Panc1 (cell line): ENCODE results near the gene NPRL2. TPM values are rescaled to one million over a fixed set of nuclear protein-coding genes. Genes with fewer than 3 reads are reported as not detected.

Experiments
- ATAC-seq: fragments of 200-7000 bp; cut with Tn5 transposase; 2 replicates; pipeline ENCODE4 v1.9.1; 2020; ENCODE audit warnings: mild to moderate bottlenecking, moderate library complexity
- BruUV-seq: library from RNA; stranded (reverse); fragments of 400-500 nt; replicated peaks from 2 replicates; lab custom pipeline; 2021; lab: Mats Ljungman, UMichigan
- CTCF ChIA-PET: fragments of 300-600 bp; sonication (Branson Sonifier 250); formaldehyde crosslinking; loops from one replicate; lab custom pipeline; 2022; ENCODE audit warnings: antibody characterized with exemption; lab: Charles Lee
- POLR2A ChIA-PET: fragments of 300-600 bp; sonication (Branson Sonifier 250); formaldehyde crosslinking; loops from one replicate; lab custom pipeline; 2022; ENCODE audit warnings: antibody characterized with exemption; lab: Charles Lee
- DNase-seq: peaks from one replicate; pipeline ENCODE4 v3.0.0-alpha.2; 2010; ENCODE audit warnings: low read depth, low spot score
- H3K27ac ChIP-seq: 2 replicates; pipeline ENCODE4 v1.5.1; 2011; ENCODE audit warnings: mild to moderate bottlenecking, low read length, inconsistent platforms
- H3K27me3 ChIP-seq: fragments of 200-500 bp; sonication (Bioruptor generic); 2 replicates; pipeline ENCODE4 v1.6.0; 2014; ENCODE audit warnings: low read length, inconsistent platforms; ENCODE audit not compliant: control insufficient read depth, insufficient read depth
- H3K36me3 ChIP-seq: fragments of 200-500 bp; sonication (Bioruptor generic); 2 replicates; pipeline ENCODE4 v1.5.1; 2014; ENCODE audit warnings: inconsistent platforms, mild to moderate bottlenecking, low read length, moderate library complexity; ENCODE audit not compliant: control insufficient read depth, insufficient read depth
- H3K4me1 ChIP-seq: 2 replicates; pipeline ENCODE4 v1.5.1; 2011; ENCODE audit warnings: inconsistent platforms, mild to moderate bottlenecking, low read length, moderate library complexity; ENCODE audit not compliant: control insufficient read depth, insufficient read depth
- H3K4me3 ChIP-seq, 2 experiments: 2 replicates each; pipeline ENCODE4 v1.5.1; 2011 to 2012; ENCODE audit warnings: low read depth in 2 of 2, low read length in 2 of 2, mild to moderate bottlenecking in 2 of 2, inconsistent platforms in 1 of 2, moderate library complexity in 1 of 2
- H3K9me3 ChIP-seq: fragments of 200-500 bp; sonication (Bioruptor generic); 2 replicates; pipeline ENCODE4 v1.5.1; 2014; ENCODE audit warnings: low read depth, mild to moderate bottlenecking, inconsistent platforms, low read length, moderate library complexity; ENCODE audit not compliant: control insufficient read depth, insufficient read depth
- POLR2AphosphoS5 ChIP-seq: IDR thresholded peaks from 2 replicates; pipeline ENCODE4 v1.6.1; 2012; ENCODE audit warnings: mild to moderate bottlenecking, low read depth, low read length, moderate library complexity
- SIN3A ChIP-seq: IDR thresholded peaks from 2 replicates; pipeline ENCODE4 v1.6.1; 2012; ENCODE audit warnings: low read depth, mild to moderate bottlenecking, low read length, moderate library complexity, borderline replicate concordance; ENCODE audit not compliant: insufficient read depth
- TCF7L2 ChIP-seq: IDR thresholded peaks from 2 replicates; pipeline ENCODE4 v1.6.1; 2011; ENCODE audit warnings: mild to moderate bottlenecking, low read depth, low read length, inconsistent platforms
- in situ Hi-C: cut with HindIII; loops from 2 replicates; pipeline ENCODE4 v1.10.0; 2016; ENCODE audit warnings: low sequenced_read_pairs, low pct_unique_long_range_greater_than_20kb
- intact Hi-C: fragments of 100-400 bp; cut with micrococcal nuclease; formaldehyde crosslinking; loops from one replicate; pipeline ENCODE4 v1.10.0; 2022; ENCODE audit not compliant: unreplicated experiment
- total RNA-seq: library from RNA; stranded (reverse); gene quantifications from one replicate; pipeline ENCODE4 v1.2.1, GENCODE V29; 2021; ENCODE audit not compliant: unreplicated experiment
- TF ChIP-seq, protein P1 (sequence below): fragments of 450-650 bp; IDR thresholded peaks from 2 replicates; pipeline ENCODE4 v1.5.1; 2017; ENCODE audit warnings: mild to moderate bottlenecking
- TF ChIP-seq, protein P2 (sequence below), 2 experiments: IDR thresholded peaks; 2 replicates each; pipeline ENCODE4 v1.6.1; 2011 to 2012; ENCODE audit warnings: low read depth in 2 of 2, control low read depth in 1 of 2, low read length in 1 of 2, mild to moderate bottlenecking in 1 of 2, moderate library complexity in 1 of 2; ENCODE audit not compliant: insufficient read depth in 1 of 2

NPRL2 gene
- total RNA-seq, 1 experiment from 2014 or later = 14.6 TPM

DNA sequence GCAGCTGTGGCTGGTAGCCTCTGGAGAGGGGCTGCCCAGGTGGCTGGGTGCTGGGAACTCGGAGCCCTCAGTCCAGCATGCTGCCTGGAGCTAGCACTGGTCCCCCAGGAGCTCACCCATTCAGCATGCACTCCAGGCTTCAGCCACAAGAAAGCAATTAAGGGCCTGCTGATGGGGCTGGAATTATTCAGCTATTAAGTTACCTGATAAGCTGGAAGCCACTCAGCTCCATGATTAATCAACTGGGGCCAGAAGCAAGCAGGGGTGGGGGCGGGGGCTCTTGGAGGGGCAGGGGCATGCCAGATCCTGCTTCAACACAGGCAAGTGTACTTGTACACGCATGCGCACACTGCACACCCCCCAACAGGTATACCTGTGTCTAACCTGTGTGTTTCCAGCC is 30.8 kb upstream of the NPRL2 start:
- ChIA-PET CTCF (interaction anchor here (0.6 to 0.7 kb wide), 2 partner anchors 9 to 161 kb away, joined by 5 to 6 read pairs; no protein-coding TSS in a partner anchor), POLR2A (interaction anchor here (0.6 to 0.7 kb wide), 2 partner anchors 10 to 517 kb away, joined by 6 to 8 read pairs; no protein-coding TSS in a partner anchor)
- no TSS peak for BruUV-seq

DNA sequence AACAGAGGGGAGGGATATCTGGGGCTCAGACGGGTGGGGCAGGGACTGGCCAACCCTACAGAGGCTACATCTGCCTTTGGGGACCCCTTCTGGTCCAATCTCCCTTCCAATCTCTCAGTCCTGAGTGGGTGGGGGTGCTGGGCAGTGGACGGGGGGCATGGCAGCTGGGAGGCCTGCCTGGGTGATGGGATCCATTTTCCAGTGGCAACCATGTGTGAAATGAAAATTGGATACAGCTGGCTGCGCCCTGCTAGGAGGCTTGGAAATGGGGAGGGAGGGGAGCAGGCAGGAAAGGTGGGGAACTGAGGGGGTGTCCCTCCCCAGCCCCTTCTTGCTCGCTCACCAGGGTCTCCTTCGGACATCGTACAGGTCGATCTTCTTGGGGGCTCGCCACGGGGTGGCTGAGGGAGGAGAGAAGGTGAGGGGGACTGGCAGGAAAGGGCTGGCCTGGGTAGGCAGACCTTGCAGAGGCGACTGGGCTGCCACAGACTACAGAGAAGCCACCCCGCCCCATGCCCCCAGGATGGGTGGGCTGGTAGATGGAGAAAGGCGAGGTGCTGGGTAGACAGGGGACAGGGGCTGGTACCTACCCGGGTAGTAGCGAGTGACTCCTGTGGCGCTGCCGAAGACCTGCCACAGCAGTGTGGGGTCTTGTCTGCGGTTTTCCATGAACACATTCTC is 30.0 kb upstream of the NPRL2 start:
- BruUV-seq = no TSS peak
- Histone ChIP-seq H3K27me3 (no peaks in the 10 kb centered on the region), H3K4me1 (no peaks in the 10 kb centered on the region), H3K4me3 (no peak overlapping the region), H3K9me3 (no peaks in the 10 kb centered on the region), H3K27ac (no peak overlapping the region), H3K36me3 (no peaks in the 10 kb centered on the region)
- POLR2A ChIA-PET = no interaction called here
- in situ Hi-C loops = no loop called here
- CTCF ChIA-PET = no interaction called here
- intact Hi-C loops = no loop called here
- no peak for DNase-seq
- no peak for ATAC-seq
- TF ChIP-seq POLR2AphosphoS5 (no peak), SIN3A (no peak), TCF7L2 (no peak)
- TF ChIP-seq, protein P1, sequence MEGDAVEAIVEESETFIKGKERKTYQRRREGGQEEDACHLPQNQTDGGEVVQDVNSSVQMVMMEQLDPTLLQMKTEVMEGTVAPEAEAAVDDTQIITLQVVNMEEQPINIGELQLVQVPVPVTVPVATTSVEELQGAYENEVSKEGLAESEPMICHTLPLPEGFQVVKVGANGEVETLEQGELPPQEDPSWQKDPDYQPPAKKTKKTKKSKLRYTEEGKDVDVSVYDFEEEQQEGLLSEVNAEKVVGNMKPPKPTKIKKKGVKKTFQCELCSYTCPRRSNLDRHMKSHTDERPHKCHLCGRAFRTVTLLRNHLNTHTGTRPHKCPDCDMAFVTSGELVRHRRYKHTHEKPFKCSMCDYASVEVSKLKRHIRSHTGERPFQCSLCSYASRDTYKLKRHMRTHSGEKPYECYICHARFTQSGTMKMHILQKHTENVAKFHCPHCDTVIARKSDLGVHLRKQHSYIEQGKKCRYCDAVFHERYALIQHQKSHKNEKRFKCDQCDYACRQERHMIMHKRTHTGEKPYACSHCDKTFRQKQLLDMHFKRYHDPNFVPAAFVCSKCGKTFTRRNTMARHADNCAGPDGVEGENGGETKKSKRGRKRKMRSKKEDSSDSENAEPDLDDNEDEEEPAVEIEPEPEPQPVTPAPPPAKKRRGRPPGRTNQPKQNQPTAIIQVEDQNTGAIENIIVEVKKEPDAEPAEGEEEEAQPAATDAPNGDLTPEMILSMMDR = no peak
- TF ChIP-seq, protein P2, sequence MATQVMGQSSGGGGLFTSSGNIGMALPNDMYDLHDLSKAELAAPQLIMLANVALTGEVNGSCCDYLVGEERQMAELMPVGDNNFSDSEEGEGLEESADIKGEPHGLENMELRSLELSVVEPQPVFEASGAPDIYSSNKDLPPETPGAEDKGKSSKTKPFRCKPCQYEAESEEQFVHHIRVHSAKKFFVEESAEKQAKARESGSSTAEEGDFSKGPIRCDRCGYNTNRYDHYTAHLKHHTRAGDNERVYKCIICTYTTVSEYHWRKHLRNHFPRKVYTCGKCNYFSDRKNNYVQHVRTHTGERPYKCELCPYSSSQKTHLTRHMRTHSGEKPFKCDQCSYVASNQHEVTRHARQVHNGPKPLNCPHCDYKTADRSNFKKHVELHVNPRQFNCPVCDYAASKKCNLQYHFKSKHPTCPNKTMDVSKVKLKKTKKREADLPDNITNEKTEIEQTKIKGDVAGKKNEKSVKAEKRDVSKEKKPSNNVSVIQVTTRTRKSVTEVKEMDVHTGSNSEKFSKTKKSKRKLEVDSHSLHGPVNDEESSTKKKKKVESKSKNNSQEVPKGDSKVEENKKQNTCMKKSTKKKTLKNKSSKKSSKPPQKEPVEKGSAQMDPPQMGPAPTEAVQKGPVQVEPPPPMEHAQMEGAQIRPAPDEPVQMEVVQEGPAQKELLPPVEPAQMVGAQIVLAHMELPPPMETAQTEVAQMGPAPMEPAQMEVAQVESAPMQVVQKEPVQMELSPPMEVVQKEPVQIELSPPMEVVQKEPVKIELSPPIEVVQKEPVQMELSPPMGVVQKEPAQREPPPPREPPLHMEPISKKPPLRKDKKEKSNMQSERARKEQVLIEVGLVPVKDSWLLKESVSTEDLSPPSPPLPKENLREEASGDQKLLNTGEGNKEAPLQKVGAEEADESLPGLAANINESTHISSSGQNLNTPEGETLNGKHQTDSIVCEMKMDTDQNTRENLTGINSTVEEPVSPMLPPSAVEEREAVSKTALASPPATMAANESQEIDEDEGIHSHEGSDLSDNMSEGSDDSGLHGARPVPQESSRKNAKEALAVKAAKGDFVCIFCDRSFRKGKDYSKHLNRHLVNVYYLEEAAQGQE (IDR thresholded peaks at IDR 0.05; ENCODE audit: insufficient read depth in 1 of 2, low read depth in 2 of 2, low read length in 1 of 2) = no peak

More for the DNA sequence above, 30.8 kb upstream of the NPRL2 start:
- TF ChIP-seq SIN3A (no peak), POLR2AphosphoS5 (no peak), TCF7L2 (no peak)
- TF ChIP-seq, protein P2 (IDR thresholded peaks at IDR 0.05; ENCODE audit: insufficient read depth in 1 of 2, low read depth in 2 of 2, low read length in 1 of 2) = no peak
- TF ChIP-seq, protein P1 = no peak
- Histone ChIP-seq H3K9me3 (no peaks in the 10 kb centered on the region), H3K27me3 (no peaks in the 10 kb centered on the region), H3K27ac (no peak overlapping the region), H3K4me1 (no peaks in the 10 kb centered on the region), H3K4me3 (no peak overlapping the region), H3K36me3 (no peaks in the 10 kb centered on the region)
- intact Hi-C loops = no loop called here
- ATAC-seq (no peak), DNase-seq (no peak)
- in situ Hi-C loops = no loop called here
